Spleen (tissue), 11 donors: Measurements from ENCODE around the gene NUCB2. TPM values are rescaled to one million over a fixed set of nuclear protein-coding genes. Genes with fewer than 3 reads are reported as not detected.

Source experiments
- DNase-seq: peaks from one replicate; pipeline ENCODE4 v3.0.0-alpha.2; 2020
- H3K27ac ChIP-seq, 8 donors: fragments of 200-600 bp; sonication (generic) in 7 of 8; 1 replicate in 4 of 8; 2 replicates in 4 of 8; pipeline versions ENCODE4 v1.5.0 to v1.8.0; 2016 to 2021; ENCODE audit warnings: inconsistent platforms in 4 of 8, mild to moderate bottlenecking in 4 of 8, moderate library complexity in 1 of 8
- H3K27me3 ChIP-seq, 7 donors: fragments of 200-600 bp; sonication (generic) in 6 of 7; replicated peaks in 1 of 7; 1 replicate in 4 of 7; 2 replicates in 3 of 7; pipeline versions ENCODE4 v1.5.0 to v1.8.0; 2016 to 2021; ENCODE audit warnings: inconsistent platforms in 3 of 7, mild to moderate bottlenecking in 1 of 7
- H3K36me3 ChIP-seq, 6 donors: fragments of 200-600 bp; sonication (generic) in 5 of 6; 1 replicate in 4 of 6; 2 replicates in 2 of 6; pipeline versions ENCODE4 v1.5.0 to v1.8.0; 2016 to 2021; ENCODE audit warnings: inconsistent platforms in 2 of 6
- H3K4me1 ChIP-seq, 6 donors: fragments of 200-600 bp; sonication (generic) in 5 of 6; 1 replicate in 3 of 6; 2 replicates in 3 of 6; pipeline versions ENCODE4 v1.5.0 to v1.8.0; 2016 to 2021; ENCODE audit warnings: inconsistent platforms in 3 of 6
- H3K4me3 ChIP-seq, 8 donors: fragments of 200-600 bp; sonication (generic) in 7 of 8; 1 replicate in 4 of 8; 2 replicates in 4 of 8; pipeline versions ENCODE4 v1.5.0 to v1.8.0; 2016 to 2021; ENCODE audit warnings: inconsistent platforms in 4 of 8, mild to moderate bottlenecking in 4 of 8, moderate library complexity in 2 of 8
- H3K9me3 ChIP-seq, 8 donors: fragments of 200-600 bp; sonication (generic) in 7 of 8; 1 replicate in 4 of 8; 2 replicates in 4 of 8; pipeline versions ENCODE4 v1.5.0 to v1.8.0; 2016 to 2021; ENCODE audit warnings: inconsistent platforms in 4 of 8
- CTCF ChIP-seq, 11 experiments: fragments of 200-600 bp in 7 of 11; fragments of 450-650 bp in 4 of 11; sonication (generic) in 4 of 11; IDR thresholded peaks in 8 of 11; conservative IDR thresholded peaks in 3 of 11; 1 replicate in 7 of 11; 2 replicates in 4 of 11; pipeline versions ENCODE4 v1.4.0 to v1.8.0; 2016 to 2021; ENCODE audit warnings: antibody characterized with exemption in 11 of 11, inconsistent platforms in 4 of 11, mild to moderate bottlenecking in 1 of 11
- POLR2A ChIP-seq, 3 donors: fragments of 450-650 bp; IDR thresholded peaks; one replicate each; pipeline ENCODE4 v1.5.1; 2017; ENCODE audit warnings: antibody characterized with exemption in 3 of 3, mild to moderate bottlenecking in 1 of 3
- POLR2AphosphoS5 ChIP-seq, 3 donors: sonication (generic); formaldehyde crosslinking; IDR thresholded peaks; one replicate each; pipeline ENCODE4 v1.5.1; 2017; ENCODE audit warnings: antibody characterized with exemption in 3 of 3
- WGBS, 5 donors: extraction: QIAGEN DNeasy Blood & Tissue Kit in 3 of 5; methylation state at CpG; one replicate each; pipeline versions ENCODE4 v1.1.5 to v1.1.7; 2013 to 2018; 5-methylcytosine and 5-hydroxymethylcytosine counted together
- intact Hi-C: fragments of 100-400 bp; cut with DNase I; formaldehyde crosslinking; loops from one replicate; pipeline ENCODE4 v1.15.0; 2023; ENCODE audit warnings: low total_unique reads
- polyA plus RNA-seq, 3 donors: library from polyadenylated mRNA; stranded (reverse); fragments of 200-250 nt; gene quantifications; one replicate each; pipeline ENCODE4 v1.2.1, GENCODE V29; 2013
- total RNA-seq, 7 donors: library from RNA; depleted of rRNA in 3 of 7; stranded (reverse); fragments of >200 nt in 3 of 7; fragmentation: NEBNext Ultra II Directional in 4 of 7; extraction: Animal tissue kit (Norgen Biotek cat#: 25700) in 4 of 7; gene quantifications; one replicate each; pipeline versions ENCODE4 v1.1.0 to v1.2.1, GENCODE V29; 2016 to 2021
- donor health status: healthy with polysubstance abuse.
- donor health status: DM: no; HTN: no; CAD: no; lungs with moderate emphysema.
- donor health status: DM: no; HTN: no; CAD: no.
- donor health status: Bipolar disorder and iron deficiency.
- donor health status: healthy.
- donor health status: DM: no; HTN: no; CAD: no.
- donor health status: DM: yes; HTN: yes; CAD: no.

Gene NUCB2
- total and polyA plus RNA-seq, 10 donors: 15.6 to 60.2 (median 46.2) TPM

- H3K36me3 ChIP-seq: no peaks in the 10 kb centered on the region
- H3K27ac ChIP-seq: peak overlapping the region; percentile 30 to 86 (median 78)
- peaks cover 0 to 8% (median 0%) of the 10 kb centered on the region in 8 donors for H3K9me3 ChIP-seq
- intact Hi-C loops: loop anchor here (10.0 kb wide), 1 partner anchor 118 kb away; no protein-coding TSS in a partner anchor
- H3K4me1 ChIP-seq: peaks cover 13 to 39% (median 31%) of the 10 kb centered on the region in 6 donors
- peaks cover 0 to 30% (median 0%) of the 10 kb centered on the region in 7 donors for H3K27me3 ChIP-seq
- whole genome bisulfite sequencing, 5 donors: 0 to 1% (median 1%) methylated on average over 52 to 69 of the region's 69 CpGs
- TF ChIP-seq CTCF (IDR thresholded peaks at IDR 0.05 in 8 of 11, conservative IDR thresholded peaks at IDR 0.05 in 3 of 11) (peak in 1 of 11 experiments; percentile 8), POLR2AphosphoS5 (IDR thresholded peaks at IDR 0.05) (peak; percentile 27 to 74 (median 70)), POLR2A (IDR thresholded peaks at IDR 0.05) (no peak)
- H3K4me3 ChIP-seq: peak overlapping the region; percentile 51 to 84 (median 60)
- DNase-seq: peak; percentile 88
Measured at GRCh38 chr11:17352950-17353820, 76.6 kb downstream of the NUCB2 start.

- H3K4me3 ChIP-seq: peak overlapping the region; percentile 51 to 84 (median 60)
- TF ChIP-seq POLR2AphosphoS5 (IDR thresholded peaks at IDR 0.05) (no peak), POLR2A (IDR thresholded peaks at IDR 0.05) (no peak), CTCF (IDR thresholded peaks at IDR 0.05 in 8 of 11, conservative IDR thresholded peaks at IDR 0.05 in 3 of 11) (no peak)
- H3K9me3 ChIP-seq: peaks cover 0 to 8% (median 0%) of the 10 kb centered on the region in 8 donors
- intact Hi-C loops: loop anchor here (10.0 kb wide), 1 partner anchor 119 kb away; no protein-coding TSS in a partner anchor
- no peak for DNase-seq
- H3K36me3 ChIP-seq: no peaks in the 10 kb centered on the region
- H3K27me3 ChIP-seq: peaks cover 0 to 30% (median 0%) of the 10 kb centered on the region in 7 donors
- WGBS, 5 donors: 6 to 8% (median 8%) methylated on average over 15 of the region's 15 CpGs
- peak overlapping the region in 7 of 8 donors; percentile 51 to 86 (median 78) for H3K27ac ChIP-seq
- peaks cover 13 to 39% (median 31%) of the 10 kb centered on the region in 6 donors for H3K4me1 ChIP-seq
Measured at GRCh38 chr11:17353821-17354600, 77.5 kb downstream of the NUCB2 start.

DNA sequence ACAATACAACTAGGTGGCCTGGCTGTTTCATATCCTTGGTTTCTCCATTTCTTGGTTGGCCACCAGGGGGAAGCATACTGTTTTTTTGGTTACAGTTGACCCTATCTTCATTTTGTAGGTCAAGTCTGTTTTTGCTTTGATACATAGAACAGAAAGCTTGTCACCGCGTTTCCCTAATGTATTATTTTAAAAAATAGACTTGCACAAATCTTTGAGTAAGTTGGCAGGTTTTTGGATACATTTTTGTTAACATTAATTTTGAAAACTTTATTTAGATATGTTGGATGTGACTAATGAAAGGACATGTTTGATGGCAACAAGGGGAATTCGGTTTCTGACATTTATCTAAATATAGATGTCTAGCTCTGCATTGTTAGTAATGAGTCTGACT, 78.1 kb downstream of the NUCB2 start:
- intact Hi-C loops: loop anchor here (10.0 kb wide), 1 partner anchor 120 kb away; no protein-coding TSS in a partner anchor
- no peak overlapping the region for H3K4me3 ChIP-seq
- peaks cover 0 to 8% (median 1%) of the 10 kb centered on the region in 8 donors for H3K9me3 ChIP-seq
- peaks cover 0 to 30% (median 0%) of the 10 kb centered on the region in 7 donors for H3K27me3 ChIP-seq
- 61 to 70% (median 67%) methylated on average over 3 of the region's 3 CpGs for WGBS, 5 donors
- no peaks in the 10 kb centered on the region for H3K36me3 ChIP-seq
- H3K4me1 ChIP-seq: peaks cover 13 to 39% (median 31%) of the 10 kb centered on the region in 6 donors
- H3K27ac ChIP-seq: no peak overlapping the region
- TF ChIP-seq POLR2AphosphoS5 (IDR thresholded peaks at IDR 0.05) (no peak), CTCF (IDR thresholded peaks at IDR 0.05 in 8 of 11, conservative IDR thresholded peaks at IDR 0.05 in 3 of 11) (peak; percentile 50 to 79 (median 68)), POLR2A (IDR thresholded peaks at IDR 0.05) (no peak)
- DNase-seq: no peak
